HG02970 (cell line): ENCODE measurements around the gene RAB30.

Experiments
- ATAC-seq: cut with Tn5 transposase; IDR thresholded peaks from one replicate; pipeline ENCODE4 v1.9.1; 2021; ENCODE audit warnings: mild to moderate bottlenecking, moderate library complexity, moderate number of reproducible peaks; ENCODE audit not compliant: unreplicated experiment, low FRiP score

Gene RAB30

DNA sequence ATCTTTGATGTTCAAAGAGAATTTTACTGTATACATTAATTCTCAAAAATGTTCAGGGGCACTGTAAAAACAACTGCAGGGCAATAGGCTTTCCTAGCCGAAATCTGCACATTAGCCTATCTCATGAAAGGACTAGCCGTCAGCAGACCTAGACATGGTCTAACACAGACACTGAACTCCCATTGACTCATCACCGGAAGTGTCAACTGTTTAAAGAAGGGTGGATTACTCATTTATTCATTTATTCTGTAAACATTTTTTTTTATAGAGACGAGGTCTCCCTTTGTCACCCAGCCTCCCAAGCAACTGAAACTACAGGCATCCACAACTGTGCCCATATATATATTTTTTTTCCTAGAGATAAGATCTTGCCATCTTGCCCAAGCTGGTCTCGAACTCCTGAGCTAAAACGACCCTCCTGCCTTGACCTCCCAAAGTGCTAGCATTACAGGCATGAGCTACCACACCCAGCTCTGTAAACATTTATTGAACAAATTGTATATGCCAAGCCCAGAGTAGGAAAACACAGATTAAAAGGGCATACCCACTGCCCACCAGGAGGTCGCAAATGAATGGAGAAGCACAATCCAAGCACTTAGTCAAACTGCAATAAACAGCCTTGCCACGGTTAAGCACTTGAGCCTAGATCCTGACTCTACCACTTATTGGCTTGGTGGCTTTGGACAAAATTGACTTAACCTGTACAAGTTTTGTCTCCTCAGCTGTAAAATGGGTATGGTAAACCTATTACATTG lies 26.6 kb downstream of the RAB30 start:
- ATAC-seq: no peak

- ATAC-seq: no peak
Observed at GRCh38 chr11:83042964-83043711, 28.6 kb downstream of the RAB30 start.

GRCh38 chr11:83041126-83041525 lies 30.6 kb downstream of the RAB30 start:
- no peak for ATAC-seq

DNA sequence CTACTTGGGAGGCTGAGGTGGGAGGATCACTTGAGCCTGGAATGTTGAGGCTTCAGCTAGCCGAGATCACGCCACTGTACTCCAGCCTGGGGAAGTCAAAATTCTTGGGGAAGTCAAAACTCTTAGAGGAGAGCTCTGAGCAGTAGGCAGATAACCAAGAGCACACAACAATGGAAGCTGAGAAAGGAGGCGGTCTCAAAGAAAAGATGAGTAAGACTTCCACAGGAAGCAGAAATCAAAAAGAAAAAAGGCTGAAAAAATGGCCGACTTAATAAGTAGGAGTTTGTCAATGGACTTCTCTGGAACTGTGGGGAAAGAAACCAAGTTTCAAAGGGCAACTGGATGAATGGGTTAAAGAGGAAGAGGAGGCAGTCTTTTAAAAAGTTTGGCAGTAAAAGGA lies 32.1 kb downstream of the RAB30 start:
- no peak for ATAC-seq

- ATAC-seq: no peak
Observed at GRCh38 chr11:83037877-83038276, 33.8 kb downstream of the RAB30 start.

GRCh38 chr11:83036701-83037100 lies 35.0 kb downstream of the RAB30 start:
- ATAC-seq: no peak

DNA sequence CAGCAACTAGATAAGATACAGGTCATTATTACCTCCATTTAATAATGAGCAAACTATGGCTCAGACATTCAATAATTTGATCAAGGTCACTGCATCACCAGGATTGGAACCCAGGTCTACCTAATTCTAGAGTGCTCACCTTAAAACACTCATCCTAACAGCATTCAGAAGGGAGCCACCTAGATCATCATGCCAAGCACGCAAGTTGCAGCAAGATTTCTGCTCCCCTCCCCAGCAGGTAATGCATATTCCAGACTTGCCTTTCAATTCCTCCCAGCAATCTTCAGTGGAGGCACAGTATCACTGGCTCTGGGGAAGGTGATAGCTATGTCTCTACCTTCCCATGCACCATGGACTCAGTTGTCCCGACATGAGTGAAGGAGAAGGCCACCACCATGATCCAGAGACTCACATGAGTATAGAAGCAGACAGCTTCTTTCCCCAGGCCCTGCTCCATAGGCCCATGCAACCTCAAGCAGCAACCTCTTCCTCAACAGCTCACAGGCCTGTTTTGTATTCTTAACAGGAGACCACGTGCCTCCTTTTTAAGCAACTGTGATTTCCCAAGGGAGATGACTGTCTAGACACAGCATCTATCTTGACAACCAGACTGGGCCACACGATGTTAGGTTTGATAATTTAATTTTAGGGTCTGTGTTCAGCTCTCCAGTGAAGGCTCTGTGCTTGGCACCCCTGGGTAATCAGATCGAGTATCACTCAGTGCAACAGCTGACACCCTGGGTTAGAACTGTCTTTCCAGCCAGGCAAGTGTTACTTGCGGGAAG lies 36.4 kb downstream of the RAB30 start:
- no peak for ATAC-seq

DNA sequence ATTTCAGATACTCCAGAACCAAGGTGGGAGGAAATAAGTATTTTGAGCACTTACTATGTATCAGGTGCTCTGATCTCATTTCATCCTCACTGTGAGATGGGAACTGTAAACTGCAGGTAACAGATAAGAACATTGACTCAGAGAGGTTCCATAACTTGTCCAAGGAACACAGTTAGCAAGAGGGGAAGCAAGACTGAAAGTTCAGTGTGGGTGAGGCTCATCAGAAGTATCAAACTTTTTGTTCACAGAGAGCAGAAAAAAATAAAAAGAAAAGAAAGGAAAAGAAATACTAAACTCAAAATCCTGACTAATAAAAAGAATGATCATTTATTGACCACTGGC lies 37.1 kb downstream of the RAB30 start:
- ATAC-seq: no peak

GRCh38 chr11:83033972-83034672 lies 37.6 kb downstream of the RAB30 start:
- ATAC-seq: no peak

DNA sequence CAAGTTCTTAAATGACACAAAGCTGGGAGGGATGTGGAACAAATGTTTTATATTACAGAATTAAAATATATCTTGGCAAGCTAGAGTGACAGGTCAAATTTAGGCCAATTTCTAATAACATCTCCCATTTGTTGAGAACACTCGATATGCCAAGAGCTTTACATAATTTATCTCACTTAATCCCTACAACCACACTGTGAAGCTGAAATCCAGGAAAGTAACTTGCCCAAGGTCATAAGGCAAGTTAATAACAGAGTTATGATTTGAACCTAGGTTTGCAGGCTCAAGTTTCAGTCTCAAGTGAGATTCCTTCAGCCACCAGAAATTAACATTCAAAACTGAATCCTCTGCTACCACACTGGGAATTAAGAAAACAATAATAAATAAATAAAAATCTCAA lies 38.3 kb downstream of the RAB30 start:
- ATAC-seq: no peak

DNA sequence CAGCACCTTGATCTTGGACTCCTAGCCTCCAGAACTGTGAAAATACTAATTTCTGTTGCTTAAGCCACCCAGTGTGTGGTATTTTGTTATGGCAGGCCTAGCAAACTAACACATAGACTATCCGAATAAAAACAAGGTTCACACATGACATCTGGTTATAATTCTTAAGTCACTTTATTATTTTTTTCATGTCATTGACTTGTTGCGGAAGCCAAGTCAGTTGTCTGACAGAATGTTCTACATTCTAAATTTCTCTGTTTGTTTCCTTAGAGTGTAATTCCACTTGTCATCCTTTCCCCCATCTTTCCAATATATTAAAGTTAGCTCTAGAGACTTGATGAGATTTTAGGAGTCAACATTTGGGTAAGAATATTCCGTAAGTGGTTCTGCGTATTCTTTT lies 40.6 kb downstream of the RAB30 start:
- no peak for ATAC-seq

GRCh38 chr11:83027794-83028193 lies 43.9 kb downstream of the RAB30 start:
- ATAC-seq: no peak

- ATAC-seq: no peak
Observed at GRCh38 chr11:83027289-83027688, 44.4 kb downstream of the RAB30 start.

DNA sequence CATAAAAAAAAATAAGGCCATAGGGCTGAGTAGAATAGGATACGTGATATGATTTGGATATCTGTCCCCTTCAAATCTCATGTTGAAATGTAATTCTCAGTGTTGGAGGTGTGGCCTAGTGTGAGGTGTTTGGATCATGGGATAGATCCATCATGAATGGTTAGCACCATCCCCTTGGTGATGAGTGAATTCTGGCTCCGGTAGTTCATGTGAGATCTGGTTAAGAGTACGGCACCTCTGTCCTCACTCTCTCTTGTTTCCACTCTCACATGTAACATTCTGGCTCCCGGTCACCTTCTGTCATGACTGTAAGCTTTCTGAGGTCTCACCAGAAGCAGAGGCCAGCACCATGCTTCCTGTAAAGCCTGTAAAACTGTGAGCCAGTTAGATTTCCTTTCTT lies 45.5 kb downstream of the RAB30 start:
- ATAC-seq: no peak

GRCh38 chr11:83025267-83025704 lies 46.4 kb downstream of the RAB30 start:
- ATAC-seq: no peak

GRCh38 chr11:83024270-83024854 lies 47.3 kb downstream of the RAB30 start:
- no peak for ATAC-seq

DNA sequence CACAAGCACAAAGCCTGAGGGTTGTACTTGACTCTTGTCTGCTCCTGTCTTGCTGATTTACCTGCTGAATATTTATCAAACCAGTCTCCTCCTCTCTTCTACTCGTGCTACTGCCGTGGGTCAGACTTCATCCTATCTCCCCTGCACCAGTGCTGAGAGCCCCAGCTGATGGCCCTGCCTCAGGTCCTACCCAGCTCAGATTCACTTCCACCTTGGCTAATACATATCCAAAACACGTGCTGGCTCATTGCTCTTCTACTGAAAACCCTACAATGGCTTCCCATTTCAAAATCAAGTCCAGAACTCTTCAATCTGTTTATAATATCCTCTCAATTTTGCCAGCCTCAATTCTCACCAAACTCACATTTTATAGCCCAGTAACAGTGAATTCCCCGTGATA lies 48.3 kb downstream of the RAB30 start:
- ATAC-seq: no peak

DNA sequence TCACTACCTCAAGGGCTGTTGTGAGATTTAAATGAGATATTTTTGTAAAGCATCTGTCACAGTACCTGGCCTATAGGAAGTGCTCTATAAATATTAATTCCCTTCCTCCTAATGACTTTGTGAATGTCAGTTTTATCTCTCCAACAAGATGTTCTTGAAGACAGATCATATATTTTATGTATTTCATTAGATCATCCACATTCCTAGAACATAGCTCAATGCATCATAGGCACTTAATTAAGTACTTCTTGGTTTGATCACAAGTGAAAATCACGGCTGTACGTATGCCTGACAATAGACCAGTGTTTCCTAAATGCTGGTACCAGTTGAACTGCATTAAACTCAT lies 49.9 kb downstream of the RAB30 start:
- no peak for ATAC-seq

- no peak for ATAC-seq
Observed at GRCh38 chr11:83020942-83021779, 50.5 kb downstream of the RAB30 start.
